Thyroid gland (tissue), 4 donors: ENCODE data around the gene HOXA5. TPM values are rescaled to one million over a fixed set of nuclear protein-coding genes. Genes with fewer than 3 reads are reported as not detected.

ENCODE experiments used
- DNase-seq, 2 donors: peaks; one replicate each; pipeline ENCODE4 v3.0.0-alpha.2; 2019
- H3K27ac ChIP-seq, 3 donors: fragments of 200-600 bp; sonication (generic); 1 replicate in 2 of 3; 2 replicates in 1 of 3; pipeline ENCODE4 v1.5.1; 2016 to 2019; ENCODE audit warnings: mild to moderate bottlenecking in 1 of 3, moderate library complexity in 1 of 3
- H3K27me3 ChIP-seq: fragments of 200-600 bp; sonication (generic); one replicate; pipeline ENCODE4 v1.5.1; 2019
- H3K36me3 ChIP-seq, 2 donors: fragments of 200-600 bp; sonication (generic); one replicate each; pipeline ENCODE4 v1.5.1; 2016 to 2019
- H3K4me1 ChIP-seq, 2 donors: fragments of 200-600 bp; sonication (generic); one replicate each; pipeline ENCODE4 v1.5.1; 2017 to 2019
- H3K4me3 ChIP-seq, 3 donors: fragments of 200-600 bp; sonication (generic); replicated peaks in 1 of 3; 1 replicate in 2 of 3; 2 replicates in 1 of 3; pipeline ENCODE4 v1.5.1; 2016; ENCODE audit warnings: mild to moderate bottlenecking in 1 of 3
- H3K9me3 ChIP-seq: fragments of 200-600 bp; sonication (generic); one replicate; pipeline ENCODE4 v1.5.1; 2017
- POLR2A ChIP-seq, 2 donors: fragments of 450-650 bp; IDR thresholded peaks; one replicate each; pipeline ENCODE4 v1.6.1; 2017; ENCODE audit warnings: antibody characterized with exemption in 2 of 2, mild to moderate bottlenecking in 2 of 2, moderate library complexity in 1 of 2
- WGBS, 2 donors: methylation state at CpG; one replicate each; pipeline ENCODE4 v1.1.5; 2017; 5-methylcytosine and 5-hydroxymethylcytosine counted together
- intact Hi-C: fragments of 100-400 bp; cut with DNase I; formaldehyde crosslinking; loops from one replicate; pipeline ENCODE4 v1.15.1; 2023
- total RNA-seq, 4 donors: library from RNA; depleted of rRNA; stranded (reverse); fragments of >200 nt; gene quantifications; one replicate each; pipeline ENCODE4 v1.2.3, GENCODE V29; 2016
- TF ChIP-seq, protein P1 (sequence below), 6 experiments: fragments of 200-600 bp in 3 of 6; fragments of 450-650 bp in 3 of 6; sonication (generic) in 3 of 6; IDR thresholded peaks; one replicate each; pipeline ENCODE4 v1.5.1; 2016 to 2019; ENCODE audit warnings: antibody characterized with exemption in 6 of 6, mild to moderate bottlenecking in 2 of 6, inconsistent platforms in 1 of 6, moderate library complexity in 1 of 6

The HOXA5 gene
- total RNA-seq, 4 donors from 2014 or later: 2.0 to 4.4 (median 3.3) TPM

DNA sequence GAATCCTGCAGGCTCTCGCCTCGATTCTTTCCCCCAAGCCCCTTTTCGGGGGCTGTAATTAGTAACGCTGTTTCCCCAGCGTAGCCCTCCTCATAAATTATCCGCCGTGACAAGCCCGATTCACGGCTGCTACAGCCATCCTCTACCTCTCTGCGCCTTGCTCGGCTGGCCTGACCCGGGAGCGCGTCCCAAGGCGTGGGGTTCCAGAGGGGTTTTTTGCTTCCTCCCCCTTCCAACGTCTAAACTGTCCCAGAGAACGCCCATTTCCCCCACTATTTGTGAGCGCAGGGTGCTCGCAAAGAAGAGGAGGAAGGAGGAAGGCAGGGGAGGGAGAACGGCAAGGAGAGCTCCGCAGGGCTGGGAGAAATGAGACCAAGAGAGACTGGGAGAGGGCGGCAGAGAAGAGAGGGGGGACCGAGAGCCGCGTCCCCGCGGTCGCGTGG lies 880 bp downstream of the HOXA5 start:
- peak overlapping the region in 1 of 3 donors; percentile 14 for H3K4me3 ChIP-seq
- H3K36me3 ChIP-seq: no peaks in the 10 kb centered on the region
- TF ChIP-seq, protein P1, sequence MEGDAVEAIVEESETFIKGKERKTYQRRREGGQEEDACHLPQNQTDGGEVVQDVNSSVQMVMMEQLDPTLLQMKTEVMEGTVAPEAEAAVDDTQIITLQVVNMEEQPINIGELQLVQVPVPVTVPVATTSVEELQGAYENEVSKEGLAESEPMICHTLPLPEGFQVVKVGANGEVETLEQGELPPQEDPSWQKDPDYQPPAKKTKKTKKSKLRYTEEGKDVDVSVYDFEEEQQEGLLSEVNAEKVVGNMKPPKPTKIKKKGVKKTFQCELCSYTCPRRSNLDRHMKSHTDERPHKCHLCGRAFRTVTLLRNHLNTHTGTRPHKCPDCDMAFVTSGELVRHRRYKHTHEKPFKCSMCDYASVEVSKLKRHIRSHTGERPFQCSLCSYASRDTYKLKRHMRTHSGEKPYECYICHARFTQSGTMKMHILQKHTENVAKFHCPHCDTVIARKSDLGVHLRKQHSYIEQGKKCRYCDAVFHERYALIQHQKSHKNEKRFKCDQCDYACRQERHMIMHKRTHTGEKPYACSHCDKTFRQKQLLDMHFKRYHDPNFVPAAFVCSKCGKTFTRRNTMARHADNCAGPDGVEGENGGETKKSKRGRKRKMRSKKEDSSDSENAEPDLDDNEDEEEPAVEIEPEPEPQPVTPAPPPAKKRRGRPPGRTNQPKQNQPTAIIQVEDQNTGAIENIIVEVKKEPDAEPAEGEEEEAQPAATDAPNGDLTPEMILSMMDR (IDR thresholded peaks at IDR 0.05): no peak
- TF ChIP-seq POLR2A (IDR thresholded peaks at IDR 0.05): no peak
- H3K4me1 ChIP-seq: peaks cover 11 to 17% of the 10 kb centered on the region in 2 donors
- H3K27me3 ChIP-seq: peaks cover 81% of the 10 kb centered on the region
- no peak for DNase-seq
- peak overlapping the region in 1 of 3 donors; percentile 55 for H3K27ac ChIP-seq
- 3 to 15% methylated on average over 29 of the region's 29 CpGs for WGBS, 2 donors
- no peaks in the 10 kb centered on the region for H3K9me3 ChIP-seq
- intact Hi-C loops: no loop called here

DNA sequence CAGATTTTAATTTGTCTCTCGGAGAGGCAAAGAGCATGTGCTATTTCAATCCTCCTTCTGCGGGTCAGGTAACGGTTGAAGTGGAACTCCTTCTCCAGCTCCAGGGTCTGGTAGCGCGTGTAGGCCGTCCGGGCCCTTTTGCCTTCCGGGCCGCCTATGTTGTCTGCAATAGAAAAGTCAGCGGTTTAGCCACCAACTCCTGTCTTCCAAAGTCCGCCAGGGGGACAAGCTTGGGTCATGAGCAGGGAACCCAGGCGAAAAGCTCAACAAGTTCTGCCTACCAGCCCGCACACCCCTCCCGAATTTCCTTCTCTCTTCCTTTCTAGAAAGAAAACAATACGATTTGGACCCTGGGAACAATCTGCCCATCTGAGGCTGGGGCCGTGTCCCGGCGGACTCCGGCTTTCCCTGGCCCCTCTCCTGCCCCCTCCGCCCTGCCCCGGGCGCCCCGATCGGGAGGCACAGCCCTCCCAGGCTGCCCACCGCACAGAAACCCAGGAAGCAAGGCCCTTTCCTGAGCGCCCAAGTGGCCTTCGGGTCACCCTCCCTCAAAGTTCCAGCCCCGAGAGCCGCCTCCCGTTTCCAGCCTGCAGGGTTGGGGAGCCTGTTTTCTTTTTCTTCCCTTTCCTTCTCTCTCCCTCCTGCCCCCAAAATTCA lies 1.4 kb downstream of the HOXA5 start:
- intact Hi-C loops: no loop called here

DNA sequence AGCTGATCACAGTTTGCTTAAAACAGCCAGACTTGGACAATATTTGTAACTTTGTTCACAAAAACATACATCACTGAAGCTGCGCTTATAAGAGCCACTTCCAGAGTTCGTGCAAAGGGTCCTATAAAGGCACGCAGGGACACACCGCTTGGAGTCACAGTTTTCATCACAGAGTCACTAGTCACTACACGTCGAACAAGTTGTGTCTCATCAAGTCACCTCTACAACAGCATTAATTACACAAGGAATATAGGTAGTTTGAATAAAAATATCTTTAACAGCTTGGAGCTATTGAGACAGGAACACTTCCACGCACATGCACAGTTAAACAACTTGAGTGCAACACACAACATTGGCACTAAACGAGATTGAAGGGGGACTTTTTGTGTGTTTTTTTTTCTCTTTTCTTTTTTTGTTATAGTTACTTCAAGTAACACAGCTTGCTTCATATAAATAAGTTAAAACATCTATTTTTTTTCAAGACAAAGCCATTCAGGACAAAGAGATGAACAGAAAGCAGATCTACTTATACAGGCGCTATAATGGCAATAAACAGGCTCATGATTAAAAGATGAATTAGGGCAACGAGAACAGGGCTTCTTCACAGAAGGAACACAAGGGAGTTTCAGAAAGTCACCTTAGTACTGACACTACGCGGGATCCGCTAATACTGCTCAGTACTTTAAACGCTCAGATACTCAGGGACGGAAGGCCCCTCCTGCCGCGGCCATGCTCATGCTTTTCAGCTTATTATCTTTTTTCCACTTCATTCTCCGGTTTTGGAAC lies 2.2 kb downstream of the HOXA5 start:
- H3K27ac ChIP-seq: no peak overlapping the region
- H3K27me3 ChIP-seq: peaks cover 79% of the 10 kb centered on the region
- H3K4me1 ChIP-seq: peaks cover 11 to 16% of the 10 kb centered on the region in 2 donors
- TF ChIP-seq, protein P1 (IDR thresholded peaks at IDR 0.05): no peak
- TF ChIP-seq POLR2A (IDR thresholded peaks at IDR 0.05): no peak
- 33 to 50% methylated on average over 18 of the region's 18 CpGs for WGBS, 2 donors
- no peak overlapping the region for H3K4me3 ChIP-seq
- H3K9me3 ChIP-seq: no peaks in the 10 kb centered on the region
- no peaks in the 10 kb centered on the region for H3K36me3 ChIP-seq
- intact Hi-C loops: no loop called here
- DNase-seq: no peak

More for the DNA sequence above, 1.4 kb downstream of the HOXA5 start:
- Histone ChIP-seq H3K36me3 (no peaks in the 10 kb centered on the region), H3K27me3 (peaks cover 78% of the 10 kb centered on the region), H3K9me3 (no peaks in the 10 kb centered on the region), H3K4me3 (peak overlapping the region in 1 of 3 donors; percentile 14), H3K4me1 (peaks cover 11 to 16% of the 10 kb centered on the region in 2 donors), H3K27ac (peak overlapping the region in 1 of 3 donors; percentile 55)
- WGBS, 2 donors: 20 to 24% methylated on average over 27 to 30 of the region's 30 CpGs
- TF ChIP-seq, protein P1 (IDR thresholded peaks at IDR 0.05): no peak
- no peak for TF ChIP-seq POLR2A (IDR thresholded peaks at IDR 0.05)
- DNase-seq: no peak

DNA sequence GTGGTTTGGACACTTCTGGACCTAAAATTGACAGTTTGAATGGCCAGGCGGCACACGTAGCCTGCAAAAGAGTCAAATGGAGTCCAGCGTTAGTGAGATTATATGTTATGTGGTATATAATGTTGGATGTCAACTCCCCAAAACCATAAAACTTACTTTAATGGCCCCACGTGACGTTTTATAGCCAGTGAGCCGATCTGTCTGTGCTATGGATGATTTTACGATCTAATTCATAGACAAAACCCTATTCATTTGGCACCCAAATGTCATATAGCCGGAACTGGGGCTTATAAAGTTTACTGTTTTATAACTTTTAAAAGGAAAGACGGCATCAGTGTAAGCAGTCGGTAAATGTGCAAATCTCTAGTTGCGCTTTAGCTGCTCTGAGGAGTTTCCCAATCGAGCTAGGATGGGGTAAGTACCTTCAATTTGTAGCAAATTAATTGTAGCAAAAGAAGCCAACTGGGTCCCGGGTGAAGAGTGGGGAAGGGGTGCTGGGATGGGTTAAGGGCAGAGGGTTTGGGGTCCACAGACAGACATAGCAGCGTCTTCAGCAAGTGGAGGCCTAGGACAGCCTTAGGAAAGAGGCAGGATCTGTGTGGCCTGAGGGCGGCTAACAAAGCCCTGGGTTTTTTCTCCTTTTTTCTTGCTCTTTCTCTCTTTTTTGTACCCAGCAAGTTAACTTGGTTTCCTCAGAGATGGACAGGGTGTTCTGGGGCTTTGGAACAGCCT lies 3.2 kb downstream of the HOXA5 start:
- H3K27ac ChIP-seq: no peak overlapping the region
- H3K36me3 ChIP-seq: no peaks in the 10 kb centered on the region
- H3K9me3 ChIP-seq: no peaks in the 10 kb centered on the region
- H3K4me1 ChIP-seq: peaks cover 11 to 16% of the 10 kb centered on the region in 2 donors
- peaks cover 80% of the 10 kb centered on the region for H3K27me3 ChIP-seq
- intact Hi-C loops: no loop called here
- TF ChIP-seq, protein P1 (IDR thresholded peaks at IDR 0.05): no peak
- no peak for TF ChIP-seq POLR2A (IDR thresholded peaks at IDR 0.05)
- DNase-seq: no peak
- WGBS, 2 donors: 33 to 50% methylated on average over 15 of the region's 15 CpGs
- H3K4me3 ChIP-seq: no peak overlapping the region
